ENCODE results near the gene SKP2.

GRCh38 chr5:36111238-36111637 is 40.7 kb upstream of the SKP2 start:
- TF ChIP-seq, protein P1, sequence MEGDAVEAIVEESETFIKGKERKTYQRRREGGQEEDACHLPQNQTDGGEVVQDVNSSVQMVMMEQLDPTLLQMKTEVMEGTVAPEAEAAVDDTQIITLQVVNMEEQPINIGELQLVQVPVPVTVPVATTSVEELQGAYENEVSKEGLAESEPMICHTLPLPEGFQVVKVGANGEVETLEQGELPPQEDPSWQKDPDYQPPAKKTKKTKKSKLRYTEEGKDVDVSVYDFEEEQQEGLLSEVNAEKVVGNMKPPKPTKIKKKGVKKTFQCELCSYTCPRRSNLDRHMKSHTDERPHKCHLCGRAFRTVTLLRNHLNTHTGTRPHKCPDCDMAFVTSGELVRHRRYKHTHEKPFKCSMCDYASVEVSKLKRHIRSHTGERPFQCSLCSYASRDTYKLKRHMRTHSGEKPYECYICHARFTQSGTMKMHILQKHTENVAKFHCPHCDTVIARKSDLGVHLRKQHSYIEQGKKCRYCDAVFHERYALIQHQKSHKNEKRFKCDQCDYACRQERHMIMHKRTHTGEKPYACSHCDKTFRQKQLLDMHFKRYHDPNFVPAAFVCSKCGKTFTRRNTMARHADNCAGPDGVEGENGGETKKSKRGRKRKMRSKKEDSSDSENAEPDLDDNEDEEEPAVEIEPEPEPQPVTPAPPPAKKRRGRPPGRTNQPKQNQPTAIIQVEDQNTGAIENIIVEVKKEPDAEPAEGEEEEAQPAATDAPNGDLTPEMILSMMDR (IDR thresholded peaks at IDR 0.05; ENCODE audit: low read depth, low read length, missing input control), result no peak
- TF ChIP-seq, protein P2, sequence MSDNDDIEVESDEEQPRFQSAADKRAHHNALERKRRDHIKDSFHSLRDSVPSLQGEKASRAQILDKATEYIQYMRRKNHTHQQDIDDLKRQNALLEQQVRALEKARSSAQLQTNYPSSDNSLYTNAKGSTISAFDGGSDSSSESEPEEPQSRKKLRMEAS (IDR thresholded peaks at IDR 0.05), result no peak
- no peak for TF ChIP-seq JUND (IDR thresholded peaks at IDR 0.05)
- TF ChIP-seq, protein P3, sequence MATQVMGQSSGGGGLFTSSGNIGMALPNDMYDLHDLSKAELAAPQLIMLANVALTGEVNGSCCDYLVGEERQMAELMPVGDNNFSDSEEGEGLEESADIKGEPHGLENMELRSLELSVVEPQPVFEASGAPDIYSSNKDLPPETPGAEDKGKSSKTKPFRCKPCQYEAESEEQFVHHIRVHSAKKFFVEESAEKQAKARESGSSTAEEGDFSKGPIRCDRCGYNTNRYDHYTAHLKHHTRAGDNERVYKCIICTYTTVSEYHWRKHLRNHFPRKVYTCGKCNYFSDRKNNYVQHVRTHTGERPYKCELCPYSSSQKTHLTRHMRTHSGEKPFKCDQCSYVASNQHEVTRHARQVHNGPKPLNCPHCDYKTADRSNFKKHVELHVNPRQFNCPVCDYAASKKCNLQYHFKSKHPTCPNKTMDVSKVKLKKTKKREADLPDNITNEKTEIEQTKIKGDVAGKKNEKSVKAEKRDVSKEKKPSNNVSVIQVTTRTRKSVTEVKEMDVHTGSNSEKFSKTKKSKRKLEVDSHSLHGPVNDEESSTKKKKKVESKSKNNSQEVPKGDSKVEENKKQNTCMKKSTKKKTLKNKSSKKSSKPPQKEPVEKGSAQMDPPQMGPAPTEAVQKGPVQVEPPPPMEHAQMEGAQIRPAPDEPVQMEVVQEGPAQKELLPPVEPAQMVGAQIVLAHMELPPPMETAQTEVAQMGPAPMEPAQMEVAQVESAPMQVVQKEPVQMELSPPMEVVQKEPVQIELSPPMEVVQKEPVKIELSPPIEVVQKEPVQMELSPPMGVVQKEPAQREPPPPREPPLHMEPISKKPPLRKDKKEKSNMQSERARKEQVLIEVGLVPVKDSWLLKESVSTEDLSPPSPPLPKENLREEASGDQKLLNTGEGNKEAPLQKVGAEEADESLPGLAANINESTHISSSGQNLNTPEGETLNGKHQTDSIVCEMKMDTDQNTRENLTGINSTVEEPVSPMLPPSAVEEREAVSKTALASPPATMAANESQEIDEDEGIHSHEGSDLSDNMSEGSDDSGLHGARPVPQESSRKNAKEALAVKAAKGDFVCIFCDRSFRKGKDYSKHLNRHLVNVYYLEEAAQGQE (IDR thresholded peaks at IDR 0.05), result no peak
- TF ChIP-seq, protein P4, sequence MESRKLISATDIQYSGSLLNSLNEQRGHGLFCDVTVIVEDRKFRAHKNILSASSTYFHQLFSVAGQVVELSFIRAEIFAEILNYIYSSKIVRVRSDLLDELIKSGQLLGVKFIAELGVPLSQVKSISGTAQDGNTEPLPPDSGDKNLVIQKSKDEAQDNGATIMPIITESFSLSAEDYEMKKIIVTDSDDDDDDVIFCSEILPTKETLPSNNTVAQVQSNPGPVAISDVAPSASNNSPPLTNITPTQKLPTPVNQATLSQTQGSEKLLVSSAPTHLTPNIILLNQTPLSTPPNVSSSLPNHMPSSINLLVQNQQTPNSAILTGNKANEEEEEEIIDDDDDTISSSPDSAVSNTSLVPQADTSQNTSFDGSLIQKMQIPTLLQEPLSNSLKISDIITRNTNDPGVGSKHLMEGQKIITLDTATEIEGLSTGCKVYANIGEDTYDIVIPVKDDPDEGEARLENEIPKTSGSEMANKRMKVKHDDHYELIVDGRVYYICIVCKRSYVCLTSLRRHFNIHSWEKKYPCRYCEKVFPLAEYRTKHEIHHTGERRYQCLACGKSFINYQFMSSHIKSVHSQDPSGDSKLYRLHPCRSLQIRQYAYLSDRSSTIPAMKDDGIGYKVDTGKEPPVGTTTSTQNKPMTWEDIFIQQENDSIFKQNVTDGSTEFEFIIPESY (IDR thresholded peaks at IDR 0.05), result no peak
